Neuron (in vitro differentiated cells): ENCODE data around the gene GMIP.

Source experiments
- H2AFZ ChIP-seq: one replicate; pipeline ENCODE4 v1.6.1; 2013; ENCODE audit warnings: low read depth, mild to moderate bottlenecking, inconsistent platforms, low read length, moderate library complexity
- H3K27me3 ChIP-seq: one replicate; pipeline ENCODE4 v1.6.1; 2013; ENCODE audit warnings: low read length; ENCODE audit not compliant: insufficient read depth
- H3K36me3 ChIP-seq: one replicate; pipeline ENCODE4 v1.6.1; 2013; ENCODE audit warnings: low read length; ENCODE audit not compliant: insufficient read depth
- H3K4me1 ChIP-seq: one replicate; pipeline ENCODE4 v1.6.1; 2013; ENCODE audit warnings: low read length; ENCODE audit not compliant: insufficient read depth
- H3K4me3 ChIP-seq: 2 replicates; pipeline ENCODE4 v1.5.1; 2013; ENCODE audit warnings: mild to moderate bottlenecking, low read length, moderate library complexity
- H3K9me3 ChIP-seq: one replicate; pipeline ENCODE4 v1.6.1; 2013; ENCODE audit warnings: low read length

GMIP gene

DNA sequence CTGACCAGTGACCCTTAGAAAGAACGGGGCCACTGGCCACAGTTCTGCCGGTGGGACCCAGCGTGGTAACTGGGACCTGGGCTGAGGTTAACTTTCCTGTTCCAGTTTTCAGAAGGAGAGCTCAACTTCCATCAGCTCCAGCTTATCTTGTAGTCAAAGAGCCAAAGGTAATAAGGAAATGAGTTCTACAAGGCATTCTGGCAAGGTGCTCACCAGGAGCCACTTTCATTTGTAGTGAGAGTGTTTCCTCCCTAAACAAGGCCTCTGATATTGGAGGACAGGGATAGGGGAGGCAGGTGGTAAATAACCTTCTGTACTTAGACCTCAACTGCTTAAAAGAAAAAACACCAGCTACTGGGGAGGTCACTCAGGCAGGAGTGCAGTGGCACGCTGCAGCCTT lies 63.0 kb downstream of the GMIP start:
- peaks cover 1% of the 10 kb centered on the region for H3K4me1 ChIP-seq
- H3K9me3 ChIP-seq, result no peaks in the 10 kb centered on the region
- no peaks in the 10 kb centered on the region for H3K27me3 ChIP-seq
- H2AFZ ChIP-seq, result no peak overlapping the region
- no peak overlapping the region for H3K4me3 ChIP-seq
- no peaks in the 10 kb centered on the region for H3K36me3 ChIP-seq

DNA sequence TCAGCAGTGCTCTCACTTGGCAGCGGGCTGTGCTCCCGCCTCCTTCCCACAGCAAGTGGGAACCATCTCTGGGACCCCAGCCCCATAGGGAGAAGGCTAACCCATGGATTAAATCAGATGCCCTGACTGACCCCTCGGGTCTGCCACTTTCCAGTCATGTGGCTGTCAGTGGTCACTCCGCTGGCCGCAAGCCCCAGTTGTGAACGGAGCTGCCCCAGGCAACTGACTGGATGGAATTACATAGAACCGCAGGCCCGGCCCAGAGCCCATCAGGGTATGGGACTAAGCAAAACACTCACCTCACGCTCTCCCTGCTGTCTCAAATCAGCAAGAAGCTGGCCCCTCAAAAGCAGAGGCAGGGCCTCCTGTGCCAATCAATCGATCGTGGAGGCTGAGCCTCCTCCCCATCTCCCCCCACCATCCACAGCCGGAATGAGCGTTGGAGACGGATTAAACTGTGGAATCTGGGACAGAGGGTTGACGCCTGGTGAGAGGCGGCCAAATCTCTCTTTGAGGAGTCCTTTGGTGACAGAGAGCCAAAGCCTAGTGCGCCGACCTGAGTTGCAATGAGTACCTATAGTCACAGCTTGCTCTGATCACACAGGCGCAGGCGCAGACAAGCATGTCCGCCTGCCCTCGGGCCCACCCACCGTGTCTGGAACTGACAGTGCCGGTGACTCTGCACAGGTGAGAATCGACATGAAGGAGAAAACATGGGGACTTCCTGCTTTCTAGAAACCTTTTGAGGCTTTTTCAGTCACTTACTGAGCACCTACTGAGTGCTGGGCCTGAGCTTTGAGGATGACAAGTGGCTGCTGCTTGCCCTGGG lies 63.7 kb downstream of the GMIP start:
- Histone ChIP-seq H3K4me3 (no peak overlapping the region), H3K9me3 (no peaks in the 10 kb centered on the region), H3K4me1 (peaks cover 2% of the 10 kb centered on the region), H3K27me3 (no peaks in the 10 kb centered on the region), H2AFZ (no peak overlapping the region), H3K36me3 (no peaks in the 10 kb centered on the region)
